GM12872 (cell line): Measurements from ENCODE around the gene NTSR2.

Experiments used
- CTCF ChIP-seq: IDR thresholded peaks from 3 replicates; pipeline ENCODE4 v1.5.1; 2011; ENCODE audit warnings: low read depth, mild to moderate bottlenecking, low read length, moderate library complexity; ENCODE audit not compliant: insufficient read depth

The NTSR2 gene

GRCh38 chr2:11669454-11670291, at the start of gene NTSR2:
NTSR2 (minus strand) TSS chr2:11670195; CDS start chr2:11670129, 66 bp downstream.
- no peak for TF ChIP-seq CTCF

- TF ChIP-seq CTCF, result no peak
Observed at GRCh38 chr2:11719230-11719977, 49.4 kb upstream of the NTSR2 start.

GRCh38 chr2:11718606-11719005, 48.6 kb upstream of the NTSR2 start:
- TF ChIP-seq CTCF, result no peak

- TF ChIP-seq CTCF, result no peak
Observed at GRCh38 chr2:11717623-11718022, 47.6 kb upstream of the NTSR2 start.

- TF ChIP-seq CTCF, result no peak
Observed at GRCh38 chr2:11716689-11717321, 46.8 kb upstream of the NTSR2 start.

- no peak for TF ChIP-seq CTCF
Observed at GRCh38 chr2:11715987-11716652, 46.1 kb upstream of the NTSR2 start.

GRCh38 chr2:11713815-11714214, 43.8 kb upstream of the NTSR2 start:
- TF ChIP-seq CTCF, result no peak
